Thymus (tissue), 11 donors: ENCODE measurements around the gene PXT1. TPM values are rescaled to one million over a fixed set of nuclear protein-coding genes. Genes with fewer than 3 reads are reported as not detected.

ENCODE experiments used
- DNase-seq, 9 donors: peaks; one replicate each; pipeline ENCODE4 v3.0.0-alpha.2; 2013; ENCODE audit warnings: low spot score in 9 of 9, low read depth in 6 of 9, missing footprints in 1 of 9
- H3K27ac ChIP-seq, 2 donors: one replicate each; pipeline ENCODE4 v1.5.1; 2013; ENCODE audit warnings: control low read depth in 1 of 2, low read depth in 1 of 2, low read length in 1 of 2, mild to moderate bottlenecking in 1 of 2, moderate library complexity in 1 of 2
- H3K27me3 ChIP-seq, 2 donors: one replicate each; pipeline ENCODE4 v1.5.1; 2013; ENCODE audit warnings: low read length in 1 of 2; ENCODE audit not compliant: control insufficient read depth in 2 of 2, insufficient read depth in 1 of 2
- H3K36me3 ChIP-seq, 2 donors: one replicate each; pipeline ENCODE4 v1.5.1; 2013; ENCODE audit warnings: low read length in 1 of 2, mild to moderate bottlenecking in 1 of 2, moderate library complexity in 1 of 2; ENCODE audit not compliant: control insufficient read depth in 2 of 2, insufficient read depth in 2 of 2
- H3K4me1 ChIP-seq, 2 donors: one replicate each; pipeline ENCODE4 v1.5.1; 2013; ENCODE audit warnings: low read length in 2 of 2; ENCODE audit not compliant: control insufficient read depth in 2 of 2, insufficient read depth in 2 of 2
- H3K4me3 ChIP-seq, 2 donors: one replicate each; pipeline ENCODE4 v1.5.1; 2013; ENCODE audit warnings: low read length in 2 of 2, control low read depth in 1 of 2, mild to moderate bottlenecking in 1 of 2
- H3K9me3 ChIP-seq, 2 donors: one replicate each; pipeline ENCODE4 v1.5.1; 2013; ENCODE audit warnings: low read length in 1 of 2, mild to moderate bottlenecking in 1 of 2; ENCODE audit not compliant: control insufficient read depth in 2 of 2, insufficient read depth in 1 of 2
- WGBS: extraction: QIAGEN DNeasy Blood & Tissue Kit; methylation state at CpG from one replicate; pipeline ENCODE4 v1.1.7; 2013; 5-methylcytosine and 5-hydroxymethylcytosine counted together
- polyA plus RNA-seq: library from polyadenylated mRNA; stranded (reverse); fragments of 200-250 nt; gene quantifications from one replicate; pipeline ENCODE4 v1.2.3, GENCODE V29; 2013
- total RNA-seq: library from RNA; stranded (reverse); fragments of 120-200 nt; gene quantifications from one replicate; pipeline ENCODE4 v1.2.4, GENCODE V29; 2013
- donor health status: healthy.

Gene PXT1
- total and polyA plus RNA-seq, 2 donors = 0.05 TPM

GRCh38 chr6:36478051-36478526 is 35.4 kb upstream of the PXT1 start:
- no peaks in the 10 kb centered on the region for H3K4me1 ChIP-seq
- H3K9me3 ChIP-seq = no peaks in the 10 kb centered on the region
- no peak overlapping the region for H3K27ac ChIP-seq

DNA sequence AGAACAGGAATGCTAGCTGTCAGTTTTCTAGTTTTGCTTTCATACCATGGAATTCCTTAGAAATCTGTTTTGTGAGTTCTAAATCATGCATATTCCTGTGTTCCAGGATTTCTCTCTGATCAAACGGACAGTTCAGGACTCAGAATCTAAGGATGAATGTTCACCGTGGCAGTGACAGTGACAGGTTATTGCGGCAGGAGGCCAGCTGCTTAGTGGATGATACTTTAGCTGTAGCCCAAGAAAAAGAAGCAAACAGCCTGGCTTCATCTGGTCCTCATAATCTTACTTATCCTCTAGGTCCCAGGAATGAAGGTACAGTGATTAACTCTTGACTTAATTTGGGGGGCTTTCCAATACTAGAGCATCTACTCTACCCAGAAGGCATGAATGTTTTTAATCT is 27.3 kb upstream of the PXT1 start:
- H3K36me3 ChIP-seq = peaks cover 7 to 40% of the 10 kb centered on the region in 2 donors

More at GRCh38 chr6:36478051-36478526, 35.4 kb upstream of the PXT1 start:
- DNase-seq = no peak
- Histone ChIP-seq H3K36me3 (peaks cover 30 to 59% of the 10 kb centered on the region in 2 donors), H3K27me3 (no peaks in the 10 kb centered on the region), H3K4me3 (no peak overlapping the region)
- 93% methylated on average over 2 of the region's 2 CpGs for whole genome bisulfite sequencing

DNA sequence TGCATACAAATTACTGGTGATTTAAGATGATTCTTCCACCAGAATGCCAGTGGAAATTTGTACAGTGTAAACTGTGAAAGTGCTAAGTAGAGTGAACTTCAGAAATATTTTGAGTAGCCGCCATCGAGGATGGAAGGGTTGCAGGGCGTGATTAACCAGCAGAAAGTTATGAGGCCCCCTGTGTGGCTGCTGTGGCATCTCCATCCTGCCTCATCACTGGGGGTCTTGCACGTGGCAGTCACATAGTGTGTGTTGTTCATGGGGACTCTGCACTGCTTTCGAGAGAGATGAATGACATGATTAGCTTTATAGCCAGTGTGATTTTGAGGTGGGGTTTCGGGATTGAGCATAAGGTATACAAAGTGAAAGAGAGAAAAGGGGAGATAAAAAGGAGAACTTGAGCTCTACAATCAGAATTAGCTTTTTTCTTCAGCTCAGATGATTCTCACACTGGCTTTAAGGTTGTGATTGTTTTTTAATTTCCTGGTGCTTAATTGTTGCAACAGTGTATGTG is 26.6 kb upstream of the PXT1 start:
- no peak for DNase-seq
- H3K4me1 ChIP-seq = no peaks in the 10 kb centered on the region
- no peaks in the 10 kb centered on the region for H3K9me3 ChIP-seq
- H3K4me3 ChIP-seq = no peak overlapping the region
- WGBS = 79% methylated on average over 6 of the region's 6 CpGs
- no peaks in the 10 kb centered on the region for H3K27me3 ChIP-seq
- peaks cover 3 to 32% of the 10 kb centered on the region in 2 donors for H3K36me3 ChIP-seq
- no peak overlapping the region for H3K27ac ChIP-seq

More for the DNA sequence above, 27.3 kb upstream of the PXT1 start:
- H3K9me3 ChIP-seq = no peaks in the 10 kb centered on the region
- no peaks in the 10 kb centered on the region for H3K4me1 ChIP-seq
- H3K27me3 ChIP-seq = no peaks in the 10 kb centered on the region
- H3K27ac ChIP-seq = no peak overlapping the region
- 98% methylated on average over 3 of the region's 3 CpGs for WGBS
- DNase-seq = no peak
- no peak overlapping the region for H3K4me3 ChIP-seq

DNA sequence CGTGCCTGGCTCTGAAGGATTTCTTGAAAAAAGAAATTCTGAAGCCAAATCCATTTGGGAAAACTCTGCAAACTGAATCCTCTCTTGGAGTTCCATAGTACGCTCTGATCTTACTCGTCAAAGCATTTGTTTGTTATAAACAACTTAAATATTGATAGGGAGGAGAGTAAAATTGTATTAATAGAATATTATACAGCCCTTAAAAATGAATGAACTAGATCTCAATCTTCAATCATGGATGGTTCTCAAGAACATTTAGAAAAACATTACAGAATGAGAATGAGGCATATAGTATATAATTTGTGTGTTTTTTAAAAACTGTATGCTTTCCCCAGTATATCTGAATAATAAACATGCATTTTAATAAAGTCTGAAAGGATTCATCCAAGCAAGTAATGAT is 25.0 kb upstream of the PXT1 start:
- no peak for DNase-seq
- H3K27ac ChIP-seq = no peak overlapping the region
- WGBS = over 99% methylated on average over 3 of the region's 3 CpGs
- no peaks in the 10 kb centered on the region for H3K4me1 ChIP-seq
- no peaks in the 10 kb centered on the region for H3K9me3 ChIP-seq
- H3K36me3 ChIP-seq = peaks cover 3 to 26% of the 10 kb centered on the region in 2 donors
- H3K4me3 ChIP-seq = no peak overlapping the region
- no peaks in the 10 kb centered on the region for H3K27me3 ChIP-seq

DNA sequence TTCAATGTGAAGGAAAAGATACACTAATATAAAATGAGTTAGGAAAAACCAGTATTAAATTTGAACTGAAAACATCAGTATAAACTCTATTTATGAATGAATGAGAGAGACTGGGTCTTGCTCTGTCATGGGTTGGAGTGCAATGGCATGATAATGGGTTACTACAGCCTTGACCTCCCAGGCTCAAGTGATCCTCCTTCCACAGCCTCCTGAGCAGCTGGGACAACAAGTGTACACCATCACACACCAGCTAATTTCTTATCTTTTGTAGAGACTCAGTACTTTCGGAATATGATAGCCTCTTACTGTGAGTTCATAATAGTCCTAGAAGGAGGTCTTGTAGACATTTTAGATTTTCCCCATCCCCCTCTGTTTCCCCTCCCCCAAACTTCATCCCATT is 21.6 kb upstream of the PXT1 start:
- Histone ChIP-seq H3K27ac (no peak overlapping the region), H3K36me3 (peaks cover 0 to 2% of the 10 kb centered on the region in 2 donors), H3K4me3 (no peak overlapping the region), H3K27me3 (no peaks in the 10 kb centered on the region), H3K4me1 (no peaks in the 10 kb centered on the region), H3K9me3 (no peaks in the 10 kb centered on the region)
- DNase-seq = no peak
- WGBS = 100% methylated on average over 1 of the region's 1 CpG

- H3K36me3 ChIP-seq = peaks cover 0 to 2% of the 10 kb centered on the region in 2 donors
- H3K27me3 ChIP-seq = no peaks in the 10 kb centered on the region
- no peak for DNase-seq
- WGBS = 97% methylated on average over 1 of the region's 1 CpG
- H3K4me3 ChIP-seq = no peak overlapping the region
- H3K9me3 ChIP-seq = no peaks in the 10 kb centered on the region
- H3K27ac ChIP-seq = no peak overlapping the region
- no peaks in the 10 kb centered on the region for H3K4me1 ChIP-seq
Observed at GRCh38 chr6:36463676-36464075, 21.0 kb upstream of the PXT1 start.

DNA sequence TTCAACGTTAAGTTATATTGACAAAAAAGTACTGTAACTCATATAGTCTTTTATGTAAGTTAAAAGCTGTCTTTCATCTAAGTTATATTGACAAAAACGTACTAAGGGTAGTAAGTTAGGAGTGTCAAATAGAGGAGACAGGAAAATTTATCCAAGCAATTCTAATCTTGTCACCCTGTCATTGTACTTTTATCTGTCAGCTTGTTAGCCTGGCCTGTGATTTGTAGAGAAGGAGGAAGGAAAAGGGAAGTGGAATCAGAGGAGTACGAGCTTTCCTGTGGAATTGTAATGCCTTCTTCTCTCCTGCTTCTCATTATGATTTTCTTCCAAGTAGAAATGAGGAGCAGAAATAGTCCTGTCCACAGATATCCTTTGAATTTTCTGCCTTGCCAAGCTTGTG is 19.0 kb upstream of the PXT1 start:
- 73% methylated on average over 3 of the region's 3 CpGs for WGBS
- H3K4me1 ChIP-seq = no peaks in the 10 kb centered on the region
- H3K4me3 ChIP-seq = no peak overlapping the region
- H3K36me3 ChIP-seq = peaks cover 2 to 3% of the 10 kb centered on the region in 2 donors
- H3K27ac ChIP-seq = no peak overlapping the region
- no peak for DNase-seq
- H3K9me3 ChIP-seq = no peaks in the 10 kb centered on the region
- no peaks in the 10 kb centered on the region for H3K27me3 ChIP-seq

GRCh38 chr6:36460916-36461315 is 18.3 kb upstream of the PXT1 start:
- Histone ChIP-seq H3K36me3 (peaks cover 4 to 5% of the 10 kb centered on the region in 2 donors), H3K4me1 (no peaks in the 10 kb centered on the region), H3K4me3 (no peak overlapping the region), H3K27ac (no peak overlapping the region), H3K9me3 (no peaks in the 10 kb centered on the region), H3K27me3 (no peaks in the 10 kb centered on the region)
- no peak for DNase-seq

DNA sequence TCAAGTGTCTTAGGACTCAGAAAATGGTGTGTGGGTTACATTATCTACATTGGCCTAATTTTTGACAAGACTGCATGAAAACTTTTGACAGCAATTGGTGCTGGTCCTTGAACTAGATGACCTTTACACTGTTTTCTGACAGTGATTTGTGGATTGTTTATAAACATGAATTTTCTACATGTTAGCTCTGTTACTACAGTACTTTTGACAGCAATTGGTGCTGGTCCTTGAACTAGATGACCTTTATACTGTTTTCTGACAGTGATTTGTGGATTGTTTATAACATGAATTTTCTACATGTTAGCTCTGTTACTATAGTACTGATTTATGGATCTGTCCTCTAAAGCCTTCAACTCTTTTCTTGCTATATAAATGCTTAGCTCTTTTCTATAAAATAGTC is 16.8 kb upstream of the PXT1 start:
- Histone ChIP-seq H3K4me3 (no peak overlapping the region), H3K27me3 (no peaks in the 10 kb centered on the region), H3K4me1 (no peaks in the 10 kb centered on the region), H3K9me3 (no peaks in the 10 kb centered on the region), H3K27ac (no peak overlapping the region), H3K36me3 (peaks cover 8 to 9% of the 10 kb centered on the region in 2 donors)
- no peak for DNase-seq
